T-helper 2 cell treated with Interferon-gamma antibody and Interleukin-4, amounts not matched to agents 5 μg/mL and 100 μg/mL, for 36 hours (primary cell): ENCODE results near the gene BLNK.

Experiments
- DNase-seq: peaks from one replicate; pipeline ENCODE4 v3.0.0; 2021; ENCODE audit warnings: low spot score
- H3K27ac Mint-ChIP-seq: one replicate; pipeline ENCODE4 v1.8.0; 2021; ENCODE audit warnings: mild to moderate bottlenecking, mixed read lengths
- H3K27me3 Mint-ChIP-seq: one replicate; pipeline ENCODE4 v1.8.0; 2021; ENCODE audit warnings: low read depth, mixed read lengths
- H3K36me3 Mint-ChIP-seq: one replicate; pipeline ENCODE4 v1.8.0; 2021; ENCODE audit warnings: low read depth, mixed read lengths
- H3K4me1 Mint-ChIP-seq: one replicate; pipeline ENCODE4 v1.8.0; 2021; ENCODE audit warnings: low read depth, mixed read lengths
- H3K4me3 Mint-ChIP-seq: one replicate; pipeline ENCODE4 v1.8.0; 2022; ENCODE audit warnings: mild to moderate bottlenecking, moderate library complexity, mixed read lengths
- H3K9me3 Mint-ChIP-seq: one replicate; pipeline ENCODE4 v1.8.0; 2021; ENCODE audit warnings: mixed read lengths

BLNK gene

DNA sequence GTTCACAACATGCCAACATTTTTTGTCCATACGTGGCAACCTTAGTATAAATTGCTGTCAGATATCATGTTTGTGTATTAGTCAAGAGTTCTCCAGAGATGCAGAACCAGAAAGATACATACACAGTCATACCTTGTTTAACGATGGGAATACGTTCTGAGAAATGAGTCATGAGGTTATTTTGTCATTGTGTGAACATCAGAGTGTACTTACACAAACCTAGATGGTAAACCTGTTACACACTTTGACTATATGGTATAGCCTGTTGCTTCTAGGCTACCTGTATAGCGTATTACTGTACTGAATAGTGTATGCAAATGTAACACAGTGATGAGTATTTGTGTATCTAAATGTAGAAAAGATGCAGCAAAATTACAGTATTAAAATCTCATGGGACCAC lies 118.9 kb downstream of the BLNK start:
- no peaks in the 10 kb centered on the region for H3K27me3 Mint-ChIP-seq
- H3K9me3 Mint-ChIP-seq, result peaks cover 3% of the 10 kb centered on the region
- H3K36me3 Mint-ChIP-seq, result peaks cover 62% of the 10 kb centered on the region
- DNase-seq, result no peak
- H3K4me3 Mint-ChIP-seq, result no peak overlapping the region
- H3K27ac Mint-ChIP-seq, result no peak overlapping the region
- peaks cover 4% of the 10 kb centered on the region for H3K4me1 Mint-ChIP-seq
